Vagina (tissue), 2 donors: ENCODE results near the gene MAZ.
"Not testable (repeated sequence)": the region's sequence is repeated elsewhere in the genome, so short reads cannot be mapped to it uniquely, and the experiment has no call there.

ENCODE experiments used
- CTCF ChIP-seq, 3 experiments: fragments of 450-650 bp in 2 of 3; fragments of 200-600 bp in 1 of 3; sonication (generic) in 1 of 3; IDR thresholded peaks; one replicate each; pipeline ENCODE4 v1.5.1; 2017 to 2019; ENCODE audit warnings: antibody characterized with exemption in 3 of 3, mild to moderate bottlenecking in 2 of 3, moderate library complexity in 2 of 3
- POLR2A ChIP-seq, 2 donors: fragments of 450-650 bp; IDR thresholded peaks; one replicate each; pipeline ENCODE4 v1.6.1; 2017; ENCODE audit warnings: antibody characterized with exemption in 2 of 2, mild to moderate bottlenecking in 2 of 2, moderate library complexity in 2 of 2
- POLR2AphosphoS5 ChIP-seq, 2 donors: sonication (generic); formaldehyde crosslinking; IDR thresholded peaks; one replicate each; pipeline ENCODE4 v1.9.0; 2017; ENCODE audit warnings: antibody characterized with exemption in 2 of 2, mild to moderate bottlenecking in 2 of 2, low read depth in 1 of 2; ENCODE audit not compliant: insufficient read depth in 1 of 2

DNA sequence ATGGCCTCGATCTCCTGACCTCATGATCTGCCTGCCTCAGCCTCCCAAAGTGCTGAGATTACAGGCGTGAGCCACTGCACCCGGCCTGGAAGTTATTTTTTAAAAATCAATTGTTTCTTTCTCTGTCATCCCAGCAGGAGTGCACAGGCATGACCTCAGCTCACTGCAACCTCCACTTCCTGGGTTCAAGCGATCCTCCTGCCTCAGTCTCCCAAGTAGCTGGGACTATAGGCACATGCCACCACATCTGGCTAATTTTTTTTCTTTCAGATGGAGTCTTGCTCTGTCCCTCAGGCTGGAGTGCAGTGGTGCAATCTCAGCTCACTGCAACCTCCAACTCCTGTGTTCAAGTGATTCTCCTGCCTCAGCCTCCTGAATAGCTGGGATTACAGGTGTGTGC, 19.2 kb upstream of the MAZ start:
- TF ChIP-seq CTCF (IDR thresholded peaks at IDR 0.05); POLR2AphosphoS5 (IDR thresholded peaks at IDR 0.05; ENCODE audit: insufficient read depth in 1 of 2, low read depth in 1 of 2); POLR2A (IDR thresholded peaks at IDR 0.05): not testable (repeated sequence)
